ENCODE data around the gene MTA2. TPM values are rescaled to one million over a fixed set of nuclear protein-coding genes. Genes with fewer than 3 reads are reported as not detected.

MTA2 gene
- total and polyA plus RNA-seq, 9 donors: 41.5 to 130 (median 89.8) TPM

GRCh38 chr11:62559204-62559603, 42.5 kb downstream of the MTA2 start:
- Histone ChIP-seq H3K27me3 (no peaks in the 10 kb centered on the region), H3K4me1 (ENCODE audit: insufficient read depth) (peaks cover 19% of the 10 kb centered on the region), H3K4me3 (no peak overlapping the region), H3K27ac (no peak overlapping the region), H3K36me3 (no peaks in the 10 kb centered on the region), H3K9me3 (no peaks in the 10 kb centered on the region)
- WGBS, 3 donors: 82 to 84% (median 83%) methylated on average over 8 of the region's 8 CpGs
- TF ChIP-seq POLR2A (IDR thresholded peaks at IDR 0.05) (no peak), CTCF (IDR thresholded peaks at IDR 0.05) (no peak), EP300 (IDR thresholded peaks at IDR 0.05) (no peak)
- intact Hi-C loops (cut with DNase I): loop anchor here in 2 of 4 donors (5.0 to 10.0 kb wide), 3 partner anchors 142 to 1056 kb away; partner anchors contain the start of genes PLAAT3 (in 1 of the 2) and SCGB1A1 (in 1 of the 2)
- DNase-seq: peak in 2 of 5 donors; percentile 4 to 12

- no peak overlapping the region for H3K4me3 ChIP-seq
- H3K9me3 ChIP-seq: no peaks in the 10 kb centered on the region
- intact Hi-C loops (cut with DNase I): loop anchor here in 2 of 4 donors (5.0 to 10.0 kb wide), 3 partner anchors 141 to 1056 kb away; partner anchors contain the start of genes PLAAT3 (in 1 of the 2) and SCGB1A1 (in 1 of the 2)
- H3K27me3 ChIP-seq: no peaks in the 10 kb centered on the region
- no peak overlapping the region for H3K27ac ChIP-seq
- H3K4me1 ChIP-seq (ENCODE audit: insufficient read depth): peaks cover 23% of the 10 kb centered on the region
- H3K36me3 ChIP-seq: no peaks in the 10 kb centered on the region
- TF ChIP-seq POLR2A (IDR thresholded peaks at IDR 0.05): no peak
- TF ChIP-seq EP300 (IDR thresholded peaks at IDR 0.05): no peak
- 80 to 88% (median 84%) methylated on average over 9 of the region's 9 CpGs for WGBS, 3 donors
- DNase-seq: peak in 2 of 5 donors; percentile 23 to 37
Observed at GRCh38 chr11:62558669-62559068, 43.0 kb downstream of the MTA2 start.

GRCh38 chr11:62556875-62557631, 44.6 kb downstream of the MTA2 start:
- no peaks in the 10 kb centered on the region for H3K36me3 ChIP-seq
- peaks cover 29% of the 10 kb centered on the region for H3K4me1 ChIP-seq (ENCODE audit: insufficient read depth)
- no peaks in the 10 kb centered on the region for H3K27me3 ChIP-seq
- H3K9me3 ChIP-seq: no peaks in the 10 kb centered on the region
- no peak for DNase-seq
- peak overlapping the region in 1 of 2 donors; percentile 68 for H3K27ac ChIP-seq
- intact Hi-C loops (cut with DNase I): loop anchor here in 2 of 4 donors (5.0 to 10.0 kb wide), 3 partner anchors 140 to 1058 kb away; partner anchors contain the start of genes PLAAT3 (in 1 of the 2) and SCGB1A1 (in 1 of the 2)
- no peak for TF ChIP-seq POLR2A (IDR thresholded peaks at IDR 0.05)
- no peak for TF ChIP-seq CTCF (IDR thresholded peaks at IDR 0.05)
- TF ChIP-seq EP300 (IDR thresholded peaks at IDR 0.05): no peak
- WGBS, 3 donors: 55 to 65% (median 59%) methylated on average over 3 of the region's 3 CpGs
- no peak overlapping the region for H3K4me3 ChIP-seq

- WGBS, 3 donors: 13 to 18% (median 16%) methylated on average over 14 of the region's 14 CpGs
Observed at GRCh38 chr11:62556108-62556874, 45.4 kb downstream of the MTA2 start.

More at GRCh38 chr11:62556108-62556874, 45.4 kb downstream of the MTA2 start:
- no peak overlapping the region for H3K4me3 ChIP-seq
- no peaks in the 10 kb centered on the region for H3K36me3 ChIP-seq
- TF ChIP-seq EP300 (IDR thresholded peaks at IDR 0.05) (no peak), POLR2A (IDR thresholded peaks at IDR 0.05) (no peak), CTCF (IDR thresholded peaks at IDR 0.05) (no peak)
- intact Hi-C loops (cut with DNase I): loop anchor here in 2 of 4 donors (5.0 to 10.0 kb wide), 3 partner anchors 139 to 1059 kb away; partner anchors contain the start of genes PLAAT3 (in 1 of the 2) and SCGB1A1 (in 1 of the 2)
- peak overlapping the region; percentile 2 to 68 for H3K27ac ChIP-seq
- no peaks in the 10 kb centered on the region for H3K9me3 ChIP-seq
- peaks cover 35% of the 10 kb centered on the region for H3K4me1 ChIP-seq (ENCODE audit: insufficient read depth)
- DNase-seq: peak; percentile 81 to 88 (median 83)
- no peaks in the 10 kb centered on the region for H3K27me3 ChIP-seq
